Activated T-cell treated with anti-CD3 and anti-CD28 coated beads, Interleukin-2, amount 50 U/mL, for 4 hours (primary cell): ENCODE data around the gene SRM. TPM values are rescaled to one million over a fixed set of nuclear protein-coding genes. Genes with fewer than 3 reads are reported as not detected.
"Not testable (repeated sequence)": the region's sequence is repeated elsewhere in the genome, so short reads cannot be mapped to it uniquely, and the experiment has no call there.

ENCODE experiments used
- ATAC-seq, 2 donors: fragments of 200-7000 bp; cut with Tn5 transposase; one replicate each; pipeline ENCODE4 v1.10.0; 2021
- DNase-seq: peaks from one replicate; pipeline ENCODE4 v3.0.0-alpha.2; 2020
- H3K27me3 Mint-ChIP-seq: one replicate; pipeline ENCODE4 v1.8.0; 2021; ENCODE audit warnings: low read depth, mixed read lengths
- H3K36me3 Mint-ChIP-seq: one replicate; pipeline ENCODE4 v1.8.0; 2022; ENCODE audit warnings: mixed read lengths; ENCODE audit not compliant: insufficient read depth
- H3K4me1 Mint-ChIP-seq: one replicate; pipeline ENCODE4 v1.8.0; 2021; ENCODE audit warnings: low read depth, mixed read lengths
- H3K4me3 Mint-ChIP-seq: one replicate; pipeline ENCODE4 v1.8.0; 2021; ENCODE audit warnings: mild to moderate bottlenecking, moderate library complexity, mixed read lengths
- H3K9me3 Mint-ChIP-seq: one replicate; pipeline ENCODE4 v1.8.0; 2021; ENCODE audit warnings: mixed read lengths
- total RNA-seq, 3 donors: library from RNA; stranded (reverse); gene quantifications; one replicate each; pipeline ENCODE4 v1.2.1, GENCODE V29; 2021

The SRM gene
- 100 to 1,000 TPM; 622 to 706 (median 667) TPM for total RNA-seq

DNA sequence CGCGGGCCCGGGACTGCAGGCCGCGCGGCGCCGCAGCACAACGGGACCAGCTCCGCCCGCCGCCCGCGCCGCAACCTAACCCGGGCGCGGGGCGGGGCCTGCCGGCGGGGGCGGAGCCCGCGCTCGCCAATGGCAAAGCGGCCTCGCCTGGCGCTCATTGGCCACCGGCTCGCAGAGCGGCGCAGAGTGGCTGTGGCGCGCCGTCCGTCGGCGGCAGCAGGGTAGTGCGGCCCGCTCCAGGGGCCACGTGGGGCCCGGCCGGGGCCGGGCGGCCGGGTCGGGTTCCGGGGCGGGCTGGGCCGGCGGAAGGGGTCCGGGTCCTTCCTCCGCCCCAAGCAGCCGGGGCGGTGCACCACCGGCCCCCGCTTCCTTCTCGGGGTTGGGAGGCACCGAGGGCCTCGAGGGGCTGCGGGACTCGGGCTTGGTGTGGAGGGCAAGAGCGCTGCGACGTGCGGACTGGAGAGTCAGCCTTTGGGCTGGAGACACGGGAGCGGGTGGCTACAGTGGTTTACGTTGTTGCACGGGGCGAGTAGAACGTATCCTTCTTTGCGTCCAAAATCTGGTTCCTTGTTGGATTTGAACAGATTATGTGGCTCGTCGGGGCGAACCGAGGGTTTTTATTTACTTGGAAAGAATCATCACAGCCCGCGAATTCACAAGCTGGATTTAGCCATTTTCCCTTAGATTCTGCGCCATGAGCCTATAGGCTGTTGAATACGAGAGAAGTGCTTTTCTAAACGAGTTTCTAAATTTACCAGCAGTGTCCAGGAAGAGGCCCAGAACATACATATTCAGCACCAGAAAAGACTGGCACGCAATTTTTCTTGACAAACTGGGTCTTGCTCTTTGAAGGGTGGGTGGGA is at the start of gene SRM:
TSS of gene SRM (minus strand) at position 51 of the 863 bp plus-strand sequence. CDS start 75 bp downstream, outside the sequence.
- Mint-ChIP-seq H3K9me3 (no peaks in the 10 kb centered on the region), H3K36me3 (peaks cover 21% of the 10 kb centered on the region), H3K4me3 (peak within 1 kb of the TSS; percentile 97), H3K27me3 (no peaks in the 10 kb centered on the region), H3K4me1 (peaks cover 36% of the 10 kb centered on the region)
- ATAC-seq (peak; percentile 96 to 97), DNase-seq (peak; percentile 88)

DNA sequence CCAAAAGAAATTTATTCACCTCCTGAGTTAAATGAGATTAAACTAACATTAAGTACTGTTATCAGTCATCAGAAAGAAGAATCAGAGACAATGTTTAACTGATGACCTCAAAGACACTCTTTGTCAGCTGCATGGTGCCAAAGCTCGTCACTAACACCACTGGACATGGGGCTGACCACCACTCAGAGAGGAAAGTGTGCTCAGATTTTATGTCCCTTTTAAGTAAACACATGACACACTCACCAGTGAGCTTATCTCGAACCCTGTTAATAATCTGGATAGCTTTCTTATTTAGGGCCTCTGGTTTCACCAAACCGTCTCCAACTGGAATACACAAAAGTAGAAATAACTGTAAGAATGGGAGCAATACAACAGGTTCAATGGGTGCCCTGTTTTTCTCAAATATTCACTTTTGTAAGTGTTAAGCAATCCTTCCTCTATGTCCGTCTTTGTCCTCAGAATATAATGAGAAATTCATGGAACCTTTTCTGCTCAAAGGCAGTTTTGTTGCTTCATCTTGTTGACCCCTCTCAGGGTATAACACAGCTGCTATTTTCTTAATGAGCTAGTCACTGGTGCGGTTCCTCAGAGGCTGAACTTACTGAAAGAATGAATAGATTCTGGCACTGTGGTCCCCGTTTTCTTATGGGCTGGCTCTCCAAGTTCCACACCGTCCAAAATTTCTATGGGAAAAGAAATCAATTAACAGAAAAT is 49.4 kb upstream of the SRM start:
- no peak overlapping the region for H3K4me3 Mint-ChIP-seq
- H3K36me3 Mint-ChIP-seq, result peaks cover 50% of the 10 kb centered on the region
- H3K27me3 Mint-ChIP-seq, result no peaks in the 10 kb centered on the region
- no peak for DNase-seq
- no peaks in the 10 kb centered on the region for H3K4me1 Mint-ChIP-seq
- ATAC-seq, result no peak
- no peaks in the 10 kb centered on the region for H3K9me3 Mint-ChIP-seq

GRCh38 chr1:11107599-11107998 is 47.8 kb upstream of the SRM start:
- no peak overlapping the region for H3K4me3 Mint-ChIP-seq
- no peaks in the 10 kb centered on the region for H3K27me3 Mint-ChIP-seq
- H3K36me3 Mint-ChIP-seq, result peaks cover 39% of the 10 kb centered on the region
- H3K9me3 Mint-ChIP-seq, result no peaks in the 10 kb centered on the region
- no peaks in the 10 kb centered on the region for H3K4me1 Mint-ChIP-seq
- ATAC-seq, result no peak
- DNase-seq, result no peak

GRCh38 chr1:11105586-11105985 is 45.8 kb upstream of the SRM start:
- Mint-ChIP-seq H3K4me1 (no peaks in the 10 kb centered on the region), H3K9me3 (no peaks in the 10 kb centered on the region), H3K4me3 (no peak overlapping the region), H3K27me3 (no peaks in the 10 kb centered on the region), H3K36me3 (peaks cover 26% of the 10 kb centered on the region)
- DNase-seq, result no peak
- ATAC-seq, result no peak

GRCh38 chr1:11101347-11101746 is 41.5 kb upstream of the SRM start:
- H3K36me3 Mint-ChIP-seq, result peaks cover 6% of the 10 kb centered on the region
- no peak for DNase-seq
- peaks cover 9% of the 10 kb centered on the region for H3K4me1 Mint-ChIP-seq
- no peaks in the 10 kb centered on the region for H3K9me3 Mint-ChIP-seq
- ATAC-seq, result no peak
- H3K4me3 Mint-ChIP-seq, result peak overlapping the region; percentile 51
- no peaks in the 10 kb centered on the region for H3K27me3 Mint-ChIP-seq

DNA sequence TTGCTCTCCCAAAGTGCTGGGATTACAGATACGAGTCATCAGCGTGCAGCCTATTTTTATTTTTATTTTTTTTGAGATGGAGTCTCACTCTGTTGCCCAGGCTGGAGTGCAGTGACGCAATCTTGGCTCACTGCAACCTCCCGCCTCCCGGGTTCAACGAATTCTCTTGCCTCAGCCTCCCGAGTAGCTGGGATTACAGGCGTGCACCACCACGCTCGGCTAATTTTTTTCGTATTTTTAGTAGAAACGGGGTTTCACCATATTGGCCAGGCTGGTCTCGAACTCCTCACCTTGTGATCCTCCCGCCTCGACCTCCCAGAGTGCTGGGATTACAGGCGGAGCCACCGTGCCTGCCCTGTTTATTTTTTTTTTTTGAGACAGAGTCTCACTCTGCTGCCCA is 41.0 kb upstream of the SRM start:
- H3K27me3 Mint-ChIP-seq, ATAC-seq, H3K4me3 Mint-ChIP-seq, H3K36me3 Mint-ChIP-seq, H3K9me3 Mint-ChIP-seq, DNase-seq, H3K4me1 Mint-ChIP-seq: not testable (repeated sequence)

- Mint-ChIP-seq H3K36me3 (peaks cover 8% of the 10 kb centered on the region), H3K27me3 (no peaks in the 10 kb centered on the region), H3K4me3 (peak overlapping the region; percentile 97), H3K9me3 (no peaks in the 10 kb centered on the region), H3K4me1 (peaks cover 9% of the 10 kb centered on the region)
- no peak for ATAC-seq
- no peak for DNase-seq
These were observed 40.3 kb upstream of the SRM start for GRCh38 chr1:11100149-11100493.

DNA sequence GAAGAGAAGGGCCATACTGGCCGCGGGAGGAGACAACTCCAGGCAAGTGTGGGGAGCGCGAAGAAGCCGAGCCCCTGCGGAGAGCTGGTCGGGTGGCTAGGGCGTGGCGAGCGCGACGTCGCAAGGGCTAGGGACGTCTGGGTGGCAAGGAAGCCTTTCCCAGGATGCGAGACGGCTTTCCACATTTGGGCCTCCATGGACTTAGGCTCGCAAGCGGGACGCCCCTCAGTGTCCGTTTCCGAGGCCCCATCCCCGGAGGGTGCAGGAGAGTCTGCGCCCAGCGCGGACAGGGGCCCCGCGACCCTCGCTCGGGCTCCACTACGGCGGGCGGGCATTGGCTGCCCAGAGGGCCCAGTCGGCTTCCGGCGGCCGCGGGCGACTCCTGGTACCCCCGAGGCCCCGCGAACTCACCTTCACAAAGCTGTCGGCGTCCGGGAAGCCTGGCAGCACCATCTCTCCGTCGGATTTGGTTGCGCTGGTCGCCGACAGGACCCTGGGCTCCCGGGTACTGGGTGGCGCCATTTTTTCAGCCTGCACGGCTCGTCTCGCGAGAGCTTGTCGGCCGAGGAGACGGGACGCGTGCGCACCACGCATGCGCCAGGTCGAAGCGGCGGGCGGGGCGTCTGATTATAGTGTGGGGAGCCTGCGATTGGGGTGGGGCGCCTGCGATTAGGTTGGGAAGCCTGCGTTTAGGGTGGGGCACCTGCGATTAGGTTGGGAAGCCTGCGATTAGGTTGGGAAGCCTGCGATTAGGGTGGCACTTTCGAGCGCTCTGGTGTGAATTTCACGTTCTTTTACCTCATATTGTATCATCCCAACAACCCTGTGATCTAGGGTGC is 39.7 kb upstream of the SRM start, which contains the start of gene EXOSC10:
TSS of gene EXOSC10 (minus strand) at position 560 of the 839 bp plus-strand sequence. CDS start at position 522, 38 bp downstream.
- no peaks in the 10 kb centered on the region for H3K9me3 Mint-ChIP-seq
- peaks cover 9% of the 10 kb centered on the region for H3K4me1 Mint-ChIP-seq
- H3K27me3 Mint-ChIP-seq, result no peaks in the 10 kb centered on the region
- ATAC-seq (peak; percentile 98), DNase-seq (peak; percentile 95)
- peak within 1 kb of the TSS; percentile 97 for H3K4me3 Mint-ChIP-seq
- H3K36me3 Mint-ChIP-seq, result peaks cover 5% of the 10 kb centered on the region

DNA sequence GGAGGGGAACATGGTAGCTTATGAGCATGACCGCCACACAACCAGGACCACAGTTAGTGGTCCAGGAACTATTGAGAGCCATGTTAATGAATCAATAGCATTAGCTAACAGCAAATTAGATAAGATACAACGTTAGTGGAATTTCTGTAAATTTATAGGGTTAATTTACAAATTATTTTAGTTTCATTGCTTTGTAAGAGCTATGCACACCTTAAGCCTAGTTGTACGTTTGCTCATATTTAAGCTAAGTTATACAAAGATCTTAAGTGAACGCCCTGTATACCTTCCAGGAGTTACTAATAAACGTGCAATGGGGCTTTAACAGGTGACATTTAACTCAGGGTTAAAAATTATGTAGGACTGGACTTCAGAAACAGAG is 39.1 kb upstream of the SRM start:
- no peaks in the 10 kb centered on the region for H3K27me3 Mint-ChIP-seq
- H3K9me3 Mint-ChIP-seq, result no peaks in the 10 kb centered on the region
- peaks cover 5% of the 10 kb centered on the region for H3K36me3 Mint-ChIP-seq
- peaks cover 9% of the 10 kb centered on the region for H3K4me1 Mint-ChIP-seq
- DNase-seq (no peak), ATAC-seq (no peak)
- H3K4me3 Mint-ChIP-seq, result peak overlapping the region; percentile 97

GRCh38 chr1:11083784-11084183 is 24.0 kb upstream of the SRM start:
- peaks cover 31% of the 10 kb centered on the region for H3K36me3 Mint-ChIP-seq
- H3K27me3 Mint-ChIP-seq, H3K4me3 Mint-ChIP-seq: not testable (repeated sequence)

DNA sequence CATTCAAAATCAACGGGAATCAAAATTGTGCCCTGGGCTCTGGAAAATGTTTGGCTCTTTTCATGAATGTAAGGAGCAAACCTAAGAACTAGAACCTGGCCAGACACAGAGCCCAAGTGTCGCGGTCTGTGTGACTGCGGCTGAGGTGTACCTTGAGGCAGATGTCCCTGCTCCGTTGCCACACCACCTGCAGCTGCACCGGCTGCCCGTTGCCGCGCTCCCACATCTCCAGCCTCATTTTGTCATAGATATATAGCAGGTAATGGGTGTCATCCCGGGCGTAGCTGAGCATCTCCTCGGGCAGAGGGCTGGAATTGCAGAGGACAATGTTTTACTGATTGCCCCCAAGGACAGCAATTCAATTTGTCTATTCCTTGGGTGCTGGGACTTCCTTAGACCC is 21.1 kb upstream of the SRM start:
- ATAC-seq (no peak), DNase-seq (no peak)
- Mint-ChIP-seq H3K36me3 (peaks cover 30% of the 10 kb centered on the region), H3K4me1 (no peaks in the 10 kb centered on the region), H3K27me3 (no peaks in the 10 kb centered on the region), H3K9me3 (no peaks in the 10 kb centered on the region), H3K4me3 (no peak overlapping the region)

More at GRCh38 chr1:11083784-11084183, 24.0 kb upstream of the SRM start:
- not testable (repeated sequence) for H3K4me1 Mint-ChIP-seq, H3K9me3 Mint-ChIP-seq, DNase-seq, ATAC-seq

GRCh38 chr1:11078631-11079030 is 18.8 kb upstream of the SRM start:
- Mint-ChIP-seq H3K27me3 (no peaks in the 10 kb centered on the region), H3K36me3 (peaks cover 29% of the 10 kb centered on the region), H3K4me1 (no peaks in the 10 kb centered on the region), H3K9me3 (no peaks in the 10 kb centered on the region), H3K4me3 (no peak overlapping the region)
- ATAC-seq (no peak), DNase-seq (no peak)

GRCh38 chr1:11073398-11073797 is 13.6 kb upstream of the SRM start:
- not testable (repeated sequence) for DNase-seq, H3K4me1 Mint-ChIP-seq, H3K9me3 Mint-ChIP-seq, H3K27me3 Mint-ChIP-seq, H3K4me3 Mint-ChIP-seq
- peaks cover 42% of the 10 kb centered on the region for H3K36me3 Mint-ChIP-seq
- ATAC-seq, result peak in 1 of 2 donors; percentile 50

- no peaks in the 10 kb centered on the region for H3K9me3 Mint-ChIP-seq
- ATAC-seq, result no peak
- no peak overlapping the region for H3K4me3 Mint-ChIP-seq
- no peaks in the 10 kb centered on the region for H3K27me3 Mint-ChIP-seq
- H3K36me3 Mint-ChIP-seq, result peaks cover 46% of the 10 kb centered on the region
- DNase-seq, result no peak
- H3K4me1 Mint-ChIP-seq, result no peaks in the 10 kb centered on the region
These were observed 12.5 kb upstream of the SRM start for GRCh38 chr1:11072216-11072917.
